Nucleus accumbens (tissue), 56 donors: ENCODE data around the gene FBN2.

Experiments
- DNase-seq, 56 donors: peaks; one replicate each; lab custom pipeline; 2025; lab: John Stamatoyannopoulos, UW

The FBN2 gene

DNA sequence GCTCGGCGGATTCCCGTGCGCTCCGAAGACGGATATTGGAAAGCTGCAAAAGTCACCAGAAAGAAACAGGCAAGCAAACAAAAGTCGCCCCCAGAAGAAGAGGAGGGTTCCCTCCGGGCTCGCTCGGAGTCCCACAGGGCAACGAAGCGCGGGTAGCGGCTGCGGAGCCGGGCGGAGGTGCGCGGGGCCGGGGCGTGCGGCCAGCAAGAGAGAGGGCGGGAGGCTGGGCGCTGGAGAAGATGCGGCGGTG is at the start of gene FBN2:
TSS of gene FBN2 (minus strand) at position 246 of the 250 bp plus-strand sequence. CDS start 642 bp downstream, outside the sequence.
- DNase-seq: peak in 1 of 56 donors; percentile 9

DNA sequence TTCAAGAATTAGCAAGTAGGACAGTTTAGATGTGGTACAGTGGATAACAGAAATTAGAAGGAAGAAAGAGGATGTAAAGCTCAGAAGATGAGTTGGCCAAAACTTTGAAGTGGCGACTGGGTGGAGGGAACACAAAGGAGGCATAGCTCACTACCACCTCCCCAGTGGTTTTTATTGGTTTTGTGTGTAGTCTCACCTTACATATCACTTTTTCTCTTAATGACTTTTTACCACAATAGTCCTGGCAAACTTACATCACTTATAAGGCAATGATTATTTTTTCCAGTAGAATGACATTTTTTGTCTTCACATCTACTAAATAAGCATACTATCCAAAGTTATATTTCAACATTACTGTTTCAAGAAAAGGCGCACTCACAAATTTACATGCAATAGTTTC is 49.2 kb upstream of the FBN2 start:
- no peak for DNase-seq

DNA sequence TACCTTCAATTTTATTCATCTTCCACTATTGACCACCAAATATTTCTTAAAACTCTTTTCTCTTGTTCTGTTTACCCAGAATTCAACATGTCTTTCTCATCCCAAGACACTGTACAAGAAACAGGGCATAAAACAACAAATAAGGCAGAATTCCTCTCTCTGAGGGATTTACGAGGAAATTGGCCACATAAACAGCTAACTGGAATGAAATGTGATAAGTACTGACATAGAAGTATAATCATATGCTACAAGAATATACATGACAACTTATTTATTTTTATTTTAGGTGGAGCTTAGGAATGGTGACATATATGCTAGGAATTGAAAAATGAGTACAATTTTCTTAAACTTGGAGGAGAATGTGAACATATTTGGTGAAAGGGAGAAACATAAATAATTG is 48.8 kb upstream of the FBN2 start:
- DNase-seq: no peak

DNA sequence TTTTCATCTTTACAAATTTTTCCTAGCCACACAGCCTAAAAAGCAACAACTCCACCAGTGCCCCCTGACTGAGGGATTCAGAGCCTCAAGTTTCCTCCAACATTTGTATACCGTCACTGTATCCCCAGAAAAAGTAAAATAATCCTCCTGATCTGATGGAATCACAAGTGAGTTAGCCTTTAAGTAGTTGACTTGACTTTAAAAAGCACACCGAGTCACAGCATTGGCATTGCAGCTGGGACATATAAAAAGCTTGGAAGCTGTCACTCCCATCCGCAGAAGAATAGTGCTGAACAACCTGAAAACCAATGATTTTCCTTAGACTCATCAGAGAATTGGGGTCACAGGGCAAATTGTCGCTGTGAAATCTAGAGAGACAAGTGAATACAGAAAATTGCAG is 41.6 kb upstream of the FBN2 start:
- DNase-seq: no peak

DNA sequence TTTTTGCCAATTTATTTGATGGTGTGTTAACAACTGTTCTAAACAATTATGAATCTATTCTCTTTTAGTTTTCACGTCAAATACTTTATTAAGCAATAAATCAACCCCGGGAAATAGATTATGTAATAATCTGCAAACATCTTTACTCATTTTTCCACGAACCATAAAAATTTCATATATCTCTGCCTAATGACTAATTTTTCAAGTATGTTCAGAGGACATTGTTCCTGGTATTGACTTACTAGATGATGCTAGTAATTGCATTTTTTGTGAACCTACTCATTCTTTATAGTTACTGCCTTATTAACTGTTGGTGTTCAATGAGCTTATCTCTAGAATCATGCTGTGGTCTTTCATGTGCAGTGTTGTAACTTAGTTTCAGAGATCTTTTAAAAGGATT is 41.0 kb upstream of the FBN2 start:
- DNase-seq: no peak

DNA sequence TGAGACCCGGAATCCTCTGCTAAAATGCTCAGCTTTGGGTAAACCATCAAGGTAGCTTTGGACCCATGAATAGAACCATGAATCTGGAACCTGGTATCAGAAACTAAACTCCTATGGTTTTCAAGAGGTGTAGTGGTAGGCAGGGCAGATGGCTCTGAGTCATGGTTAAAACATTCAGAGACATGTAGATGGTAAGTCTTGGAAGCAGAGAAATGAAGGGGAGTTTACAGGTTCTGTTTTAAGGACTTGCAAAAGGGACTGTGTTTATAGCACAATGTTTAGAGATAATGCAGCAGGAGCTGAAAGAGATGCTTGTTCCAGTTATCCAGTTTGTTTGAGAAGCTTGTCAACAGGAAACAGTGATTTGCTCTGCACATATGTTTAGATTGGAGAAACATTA is 36.0 kb upstream of the FBN2 start:
- no peak for DNase-seq

DNA sequence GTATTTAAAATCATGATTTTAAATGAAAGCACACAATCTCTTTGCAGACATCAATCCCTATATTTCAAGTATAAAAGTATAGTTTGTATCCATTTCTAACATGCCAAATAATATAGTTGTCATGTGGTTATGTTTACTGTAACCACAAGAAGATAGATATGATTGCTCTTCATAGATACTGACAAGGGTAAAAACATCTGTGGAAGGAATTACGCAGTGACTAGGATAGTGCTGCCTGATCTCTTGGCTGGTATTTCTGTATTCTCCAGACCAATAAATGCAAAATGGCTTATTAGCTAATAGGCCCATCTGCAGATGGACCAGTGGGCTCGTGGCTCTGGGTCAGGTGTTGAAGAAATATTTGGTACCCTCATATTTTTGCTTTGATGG is 34.9 kb upstream of the FBN2 start:
- DNase-seq: no peak

DNA sequence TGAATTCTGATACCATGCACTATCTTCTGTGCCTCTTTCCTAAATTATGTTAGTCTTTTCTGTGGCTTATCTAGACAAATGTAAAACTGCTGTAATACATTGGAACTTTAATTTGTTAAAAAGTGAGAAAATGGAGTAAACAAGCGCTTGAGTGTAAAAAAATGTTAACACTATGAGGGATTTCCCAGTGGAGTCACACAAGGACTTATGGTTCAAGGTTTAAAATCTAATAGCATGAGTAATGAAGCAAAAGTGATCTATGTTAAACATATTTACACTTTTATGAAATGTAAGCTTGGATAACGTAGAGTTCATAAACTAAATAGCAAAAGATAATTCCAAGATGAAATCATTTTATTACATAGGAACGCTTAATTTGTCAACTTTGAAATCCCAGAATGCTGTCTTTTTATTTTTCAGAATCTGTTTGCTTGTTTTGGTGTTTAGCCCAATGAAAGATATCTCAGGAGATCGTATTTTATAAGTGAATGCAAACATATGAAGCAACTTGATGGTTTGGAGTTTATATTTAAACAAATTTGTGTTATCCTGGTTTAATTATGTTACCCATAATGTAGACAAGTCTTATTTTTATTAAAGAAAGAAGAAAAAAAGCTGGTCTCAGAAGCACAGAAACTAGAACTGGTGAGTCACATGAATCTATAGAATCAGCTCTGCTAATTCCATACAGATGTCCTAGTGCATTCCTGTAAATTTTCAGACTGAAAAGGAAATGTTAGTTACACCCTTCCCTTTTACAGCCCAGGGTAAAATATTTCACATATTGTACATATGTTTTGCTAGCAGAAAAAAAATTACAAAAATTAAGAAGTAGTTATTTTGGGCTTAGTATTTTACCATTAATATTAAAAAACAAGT is 34.2 kb upstream of the FBN2 start:
- no peak for DNase-seq

DNA sequence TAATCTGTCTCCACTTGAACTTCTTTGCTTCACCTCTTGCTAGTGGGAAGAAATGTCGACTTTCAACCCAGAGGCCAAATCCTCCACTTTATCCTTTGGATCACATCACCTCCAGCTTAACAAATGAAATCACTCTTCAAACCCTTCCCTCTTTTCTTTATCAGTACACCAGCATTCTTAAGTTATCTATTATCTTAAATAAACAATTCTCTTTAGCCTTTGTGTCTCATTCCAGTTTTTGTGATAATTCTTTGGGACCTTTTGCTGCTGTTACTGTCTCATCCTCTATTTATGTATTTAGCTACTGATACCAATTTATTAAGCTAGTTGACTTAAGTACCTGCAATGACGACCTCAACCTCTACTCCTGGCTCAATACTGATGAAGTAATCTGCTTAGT is 28.1 kb upstream of the FBN2 start:
- DNase-seq: no peak

DNA sequence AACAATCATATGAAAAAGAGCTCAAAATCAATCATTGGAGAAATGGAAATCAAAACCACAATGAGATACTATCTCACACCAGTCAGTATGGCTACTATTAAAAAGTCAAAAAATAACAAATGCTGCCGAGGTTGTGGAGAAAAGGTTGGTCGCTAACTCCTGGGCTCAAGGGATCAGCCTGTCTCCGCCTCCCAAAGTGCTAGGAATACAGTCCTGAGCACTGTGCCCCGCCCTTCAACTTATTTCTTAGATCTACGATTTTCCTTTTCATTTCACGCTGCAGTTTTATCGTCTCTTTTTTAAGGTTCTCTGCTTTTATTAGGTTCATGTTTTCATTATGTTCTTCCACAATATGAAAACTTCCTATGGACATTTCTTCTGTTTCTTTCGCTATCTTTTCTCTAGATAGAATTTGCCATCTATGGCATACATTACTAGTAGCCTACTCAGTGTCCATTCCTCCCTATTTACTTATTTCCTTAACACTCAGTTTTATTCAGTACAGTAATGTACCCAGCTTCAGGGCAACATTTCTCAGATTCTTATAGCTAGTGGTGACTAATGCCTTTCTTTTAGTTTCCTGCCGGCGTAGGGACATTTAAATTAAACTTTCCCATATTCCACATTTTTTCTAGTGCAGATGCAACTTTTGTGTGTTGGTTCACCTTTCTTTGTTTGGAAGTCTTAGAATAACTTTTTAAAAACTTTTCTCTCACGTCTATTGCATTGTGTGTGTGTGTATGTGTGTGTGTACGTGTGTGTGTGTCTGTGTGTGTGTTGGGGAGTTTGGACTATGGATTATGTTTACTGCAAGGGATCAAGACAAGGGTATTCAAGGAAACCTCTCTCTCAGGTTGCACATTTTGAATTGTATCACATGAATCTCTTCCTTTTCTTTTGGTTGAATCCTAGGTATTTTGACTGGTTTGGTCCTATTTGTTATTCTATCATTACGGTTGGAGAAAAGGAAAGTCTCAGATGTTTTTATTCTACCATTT is 21.6 kb upstream of the FBN2 start:
- no peak for DNase-seq

DNA sequence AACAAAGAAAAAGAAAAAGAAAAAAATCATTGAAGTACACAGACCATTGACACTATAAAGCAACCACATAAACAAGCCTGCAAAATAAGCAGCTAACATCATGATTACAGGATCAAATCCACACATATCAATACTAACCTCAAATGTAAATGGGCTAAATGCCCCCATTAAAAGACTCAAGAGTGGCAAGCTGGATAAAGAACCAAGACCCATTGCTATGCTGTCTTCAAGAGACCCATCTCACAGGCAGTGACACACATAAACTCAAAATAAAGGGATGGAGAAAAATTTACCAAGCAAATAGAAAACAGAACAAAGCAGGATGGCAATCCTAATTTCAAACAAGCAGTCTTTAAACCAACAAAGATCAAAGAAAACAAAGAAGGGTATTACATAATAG is 15.7 kb upstream of the FBN2 start:
- no peak for DNase-seq

DNA sequence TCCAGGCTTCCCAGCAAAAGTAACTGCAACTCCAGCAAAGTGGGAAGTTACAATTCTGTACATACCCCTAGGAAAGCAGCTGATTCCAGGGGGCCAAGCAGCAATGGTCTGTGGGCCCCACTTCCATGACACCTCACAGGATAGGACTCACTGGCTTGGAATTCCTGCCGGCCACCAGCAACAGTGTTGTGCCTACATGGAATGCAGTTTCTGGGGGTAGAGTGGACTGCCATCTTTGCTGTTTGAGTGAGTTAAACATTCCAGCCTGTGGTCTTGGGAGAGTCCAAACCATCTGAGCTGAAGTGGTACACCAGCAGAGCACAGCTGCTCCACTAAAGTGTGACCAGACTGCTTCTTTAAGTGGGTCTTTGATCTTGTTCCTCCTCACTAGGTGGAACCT is 13.4 kb upstream of the FBN2 start:
- DNase-seq: no peak

DNA sequence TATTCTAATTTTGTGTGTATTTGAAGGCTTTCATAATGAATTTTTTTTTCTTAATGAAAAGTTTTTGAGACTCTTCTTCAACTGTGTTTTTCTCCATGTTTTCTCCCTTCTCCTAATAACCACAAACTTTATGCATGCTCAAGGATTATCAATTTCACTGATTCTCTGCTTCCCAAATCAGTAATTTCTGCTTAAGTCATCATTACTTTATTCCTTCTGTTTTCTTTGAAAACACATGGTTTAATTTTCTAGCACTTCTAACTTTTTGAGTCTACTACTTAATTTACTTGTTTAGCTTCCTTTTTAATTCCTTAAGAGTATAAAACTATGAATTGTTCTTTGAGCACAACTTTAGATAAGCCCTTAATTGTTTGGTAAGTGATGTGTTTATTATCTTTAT is 11.5 kb upstream of the FBN2 start:
- DNase-seq: no peak

DNA sequence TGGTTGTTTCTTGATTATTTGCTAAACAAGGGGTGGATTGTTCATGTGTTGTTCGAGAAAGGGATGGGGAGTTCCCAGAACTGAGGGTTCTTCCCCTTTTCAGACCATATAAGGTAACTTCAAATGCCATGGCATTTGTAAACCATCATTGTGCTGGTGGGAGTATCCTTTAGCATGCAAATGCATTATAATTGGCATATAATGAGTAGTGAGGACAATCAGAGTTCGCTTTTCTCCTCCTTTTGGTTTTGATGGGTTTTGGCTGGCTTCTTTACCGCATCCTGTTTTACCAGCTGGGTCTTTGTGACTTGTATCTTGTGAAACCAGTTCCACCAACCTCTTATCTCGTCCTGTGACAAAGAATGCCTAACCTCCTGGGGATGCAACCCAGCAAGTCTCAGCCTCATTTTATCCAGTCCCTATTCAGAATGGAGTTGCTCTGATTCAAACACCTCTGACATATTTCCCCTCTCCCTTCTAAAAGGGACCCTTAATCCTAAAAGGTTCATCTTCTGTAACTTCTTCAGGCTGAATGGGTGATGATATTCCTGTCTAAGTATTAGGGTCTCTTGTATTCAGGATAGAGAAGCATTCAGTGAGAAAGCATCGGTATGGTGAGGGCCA is 8.7 kb upstream of the FBN2 start:
- no peak for DNase-seq

DNA sequence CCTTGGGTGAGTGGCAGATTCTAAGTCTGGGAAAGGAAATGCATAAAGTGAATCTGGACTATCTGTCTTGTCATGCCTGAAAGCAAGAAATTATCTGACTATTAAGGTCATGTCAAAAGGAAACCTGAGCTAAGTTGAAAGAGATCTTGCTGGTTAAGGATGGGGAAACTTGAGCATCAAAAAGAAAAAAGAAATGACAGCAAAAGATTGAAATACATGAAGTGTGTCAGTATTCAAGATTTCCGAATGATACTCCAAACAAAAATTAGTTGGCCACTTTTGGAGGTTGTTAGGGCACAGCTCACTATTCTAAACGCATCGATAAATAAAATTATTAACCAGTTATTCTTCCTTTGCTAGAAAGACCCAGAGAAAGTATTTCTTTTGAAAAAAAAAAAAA is 3.3 kb upstream of the FBN2 start:
- no peak for DNase-seq

DNA sequence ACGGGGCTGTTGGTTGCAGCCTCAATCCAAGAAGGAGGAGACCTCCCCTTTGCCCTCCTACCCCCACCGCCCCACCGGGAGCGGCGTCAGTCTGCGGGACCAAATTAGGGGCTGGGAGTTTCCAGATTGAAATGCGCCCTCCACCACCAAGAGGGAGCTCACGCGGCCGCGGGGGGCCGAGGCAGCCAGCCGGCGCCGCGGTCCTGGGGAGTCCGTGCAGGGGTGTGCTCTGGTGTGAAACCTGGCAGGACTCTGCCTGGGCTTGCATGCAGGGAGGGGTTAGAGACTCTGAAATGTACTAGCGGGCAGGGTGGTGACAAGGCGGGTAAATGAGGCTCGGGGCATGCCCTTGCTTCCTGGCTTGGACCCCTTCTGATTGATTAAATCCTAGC is 989 bp upstream of the FBN2 start:
- no peak for DNase-seq

DNA sequence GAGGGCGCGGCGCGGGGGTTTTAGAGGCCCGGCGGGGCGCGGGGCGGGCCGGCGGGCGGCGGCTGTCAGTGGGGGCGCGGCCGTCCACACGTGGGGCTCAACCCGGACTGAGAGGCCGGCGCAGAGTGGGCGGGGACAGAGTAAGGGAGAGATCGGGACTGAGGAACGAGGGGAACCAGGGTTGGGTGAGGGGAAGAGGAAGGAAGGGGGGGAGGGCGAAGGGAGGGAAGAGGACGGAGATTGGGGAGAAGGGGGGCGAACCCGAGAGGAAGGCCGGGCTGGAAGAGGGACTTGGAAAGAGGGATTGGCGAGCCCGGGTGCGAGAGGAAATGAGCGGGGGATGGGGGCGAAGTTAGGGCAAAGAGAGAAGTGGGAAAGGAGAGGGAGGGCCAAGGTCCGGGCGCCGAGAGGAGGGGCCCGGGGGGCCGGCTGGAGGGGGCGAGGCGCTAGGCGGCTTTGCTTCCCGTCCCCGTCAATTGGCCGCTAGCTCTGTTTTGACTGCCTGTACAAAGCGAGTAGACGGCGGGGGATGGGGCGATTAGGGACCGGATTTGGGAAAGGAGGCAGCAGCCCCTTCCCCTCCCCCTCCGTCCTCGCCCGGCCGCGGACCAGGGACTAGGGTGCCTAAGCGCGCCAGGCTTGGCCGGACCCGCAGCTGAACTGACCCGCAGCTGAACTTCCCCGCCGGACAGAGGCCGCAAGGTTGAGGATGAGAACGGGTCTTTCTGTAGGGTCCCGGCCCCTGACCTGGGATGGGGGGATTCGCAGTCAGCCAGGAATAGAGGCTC is 399 bp upstream of the FBN2 start:
- peak in 5 of 56 donors; percentile 7 to 36 (median 9) for DNase-seq

DNA sequence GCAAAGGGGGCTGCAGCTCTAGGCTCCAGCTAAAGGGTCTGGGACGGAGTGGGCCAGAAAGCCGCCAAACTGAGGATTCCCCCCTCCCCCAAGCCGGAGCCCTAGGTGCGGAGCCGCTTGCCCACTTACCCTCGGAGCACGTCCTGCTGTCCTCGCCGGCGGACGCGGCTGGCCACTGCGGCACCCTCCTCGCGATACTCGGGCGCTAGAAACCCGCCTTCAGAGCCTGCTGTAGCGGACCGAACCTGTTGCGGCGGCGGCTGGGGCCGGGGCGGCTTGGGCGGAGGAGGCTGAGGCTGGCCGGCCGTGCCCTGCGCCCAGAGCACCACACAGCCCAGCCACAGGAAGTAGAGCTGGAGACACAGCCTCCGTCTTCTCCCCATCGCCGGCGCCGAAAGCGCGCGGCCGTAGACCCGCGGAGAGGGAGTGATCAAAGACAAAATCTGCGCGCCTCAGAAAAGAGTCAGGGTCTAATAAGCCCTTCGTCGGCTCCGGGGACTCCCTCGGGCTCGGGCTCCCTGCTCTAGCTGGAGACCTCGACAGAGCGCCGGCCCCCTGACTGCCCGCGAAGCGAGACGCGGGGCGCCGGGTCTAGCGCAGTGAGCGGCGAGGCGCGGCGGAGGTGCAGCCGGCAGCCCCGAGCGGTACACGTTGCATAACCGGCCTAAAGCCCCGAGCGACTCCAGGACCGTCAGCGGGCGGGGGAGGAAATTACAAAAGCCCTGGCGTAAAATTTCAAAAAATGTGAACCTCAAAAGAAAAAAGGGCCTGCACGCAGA is 635 bp downstream of the FBN2 start:
- DNase-seq: peak in 1 of 56 donors; percentile 9
